Measurements from ENCODE around the gene TUT1.
A peak's percentile ranks its signal among the peaks of the same experiment; 100 is the strongest.

The TUT1 gene

DNA sequence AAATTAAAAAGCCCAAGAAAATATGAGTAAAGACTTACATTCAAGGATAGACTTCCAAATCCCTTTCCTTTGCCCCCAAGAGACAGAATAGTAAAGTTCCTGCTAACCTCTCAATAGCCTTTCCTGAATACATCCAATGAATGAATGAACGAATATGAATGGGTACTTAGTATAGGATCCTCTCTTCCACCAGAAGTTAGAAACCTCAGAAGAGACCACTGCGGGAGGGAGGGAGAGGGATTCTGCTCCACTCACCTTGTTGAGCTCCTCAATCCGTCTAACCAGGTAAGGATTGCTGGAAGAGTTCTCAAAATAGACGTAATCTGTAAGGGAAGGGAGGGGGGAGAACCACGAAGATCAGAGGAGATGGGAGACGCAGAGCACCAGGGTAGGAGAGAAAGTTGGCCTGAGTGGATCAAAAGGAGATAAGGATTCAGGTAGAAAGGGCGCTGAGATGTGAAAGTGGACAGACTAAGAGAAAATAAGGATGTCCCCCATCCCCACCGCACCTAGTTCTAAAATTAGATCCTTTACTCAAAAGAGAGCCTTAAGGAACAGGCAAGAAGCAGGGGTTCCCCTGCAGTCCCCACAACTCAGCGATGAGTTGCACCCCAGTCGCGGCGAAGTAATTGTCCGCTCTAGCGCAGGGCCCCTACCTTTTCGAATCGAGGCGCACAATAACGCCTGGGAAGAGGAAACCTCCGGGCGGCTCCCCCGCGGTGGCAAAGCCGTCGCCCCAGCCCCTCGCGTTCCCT is 9.2 kb upstream of the TUT1 start:
- TF ChIP-seq, protein P1, sequence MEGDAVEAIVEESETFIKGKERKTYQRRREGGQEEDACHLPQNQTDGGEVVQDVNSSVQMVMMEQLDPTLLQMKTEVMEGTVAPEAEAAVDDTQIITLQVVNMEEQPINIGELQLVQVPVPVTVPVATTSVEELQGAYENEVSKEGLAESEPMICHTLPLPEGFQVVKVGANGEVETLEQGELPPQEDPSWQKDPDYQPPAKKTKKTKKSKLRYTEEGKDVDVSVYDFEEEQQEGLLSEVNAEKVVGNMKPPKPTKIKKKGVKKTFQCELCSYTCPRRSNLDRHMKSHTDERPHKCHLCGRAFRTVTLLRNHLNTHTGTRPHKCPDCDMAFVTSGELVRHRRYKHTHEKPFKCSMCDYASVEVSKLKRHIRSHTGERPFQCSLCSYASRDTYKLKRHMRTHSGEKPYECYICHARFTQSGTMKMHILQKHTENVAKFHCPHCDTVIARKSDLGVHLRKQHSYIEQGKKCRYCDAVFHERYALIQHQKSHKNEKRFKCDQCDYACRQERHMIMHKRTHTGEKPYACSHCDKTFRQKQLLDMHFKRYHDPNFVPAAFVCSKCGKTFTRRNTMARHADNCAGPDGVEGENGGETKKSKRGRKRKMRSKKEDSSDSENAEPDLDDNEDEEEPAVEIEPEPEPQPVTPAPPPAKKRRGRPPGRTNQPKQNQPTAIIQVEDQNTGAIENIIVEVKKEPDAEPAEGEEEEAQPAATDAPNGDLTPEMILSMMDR (IDR thresholded peaks at IDR 0.05; ENCODE audit: low read depth, low read length, missing control alignments), result no peak
- H3K4me3 ChIP-seq (ENCODE audit: low read depth, low read length), result peak overlapping the region; percentile 95
- DNase-seq (ENCODE audit: low read depth), result no peak

DNA sequence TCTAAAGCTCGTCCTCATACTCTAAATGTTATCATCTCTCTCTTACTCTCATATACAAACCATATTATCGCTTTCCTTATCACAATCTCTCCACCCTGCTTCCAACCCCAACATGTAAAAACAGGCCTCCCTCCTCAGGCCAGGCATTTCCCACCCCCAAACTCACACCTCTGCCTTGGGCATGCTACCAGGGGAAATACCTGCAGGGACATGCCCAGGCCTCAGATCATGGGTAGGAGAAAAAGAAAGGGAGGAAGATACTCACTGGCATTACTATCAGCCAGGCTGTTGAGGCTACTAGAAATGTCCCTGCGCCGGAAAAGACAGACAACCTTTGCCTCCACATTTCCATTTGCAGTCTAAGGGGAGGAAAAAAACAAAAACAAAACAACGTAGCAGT is 8.6 kb upstream of the TUT1 start:
- TF ChIP-seq, protein P1 (IDR thresholded peaks at IDR 0.05; ENCODE audit: low read depth, low read length, missing control alignments), result no peak
- H3K4me3 ChIP-seq (ENCODE audit: low read depth, low read length), result peak overlapping the region; percentile 95
- no peak for DNase-seq (ENCODE audit: low read depth)

DNA sequence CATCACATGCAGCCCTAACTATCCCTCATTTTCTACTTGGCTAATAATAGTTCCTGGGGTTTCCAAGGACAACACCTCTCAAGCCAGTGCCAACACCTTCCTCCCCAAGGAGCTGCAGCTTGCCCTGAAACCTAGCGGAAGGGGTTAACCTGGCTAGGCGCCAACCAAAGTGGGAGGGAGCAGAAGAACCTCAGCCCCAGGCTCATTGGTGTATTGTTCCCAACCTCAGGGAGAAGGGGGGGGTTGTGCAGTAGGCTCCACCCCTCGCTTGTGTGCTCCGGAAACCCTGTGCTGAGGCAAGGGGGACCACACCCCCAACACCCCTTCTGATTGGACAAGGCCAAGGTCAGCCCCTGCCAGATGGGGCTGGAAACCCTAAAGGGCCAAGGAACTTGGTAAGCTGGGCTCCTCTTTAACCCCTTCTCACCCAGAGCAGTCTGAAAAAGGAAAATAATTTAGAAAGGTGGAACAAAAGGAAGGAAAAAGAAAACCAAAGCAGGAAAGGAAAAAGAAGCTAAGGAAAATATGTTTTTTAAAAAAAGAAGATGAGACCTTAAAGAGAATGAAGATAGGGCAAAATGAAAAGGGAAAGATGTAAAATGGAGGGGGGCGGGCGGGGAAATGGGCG is 7.9 kb upstream of the TUT1 start:
- peak; percentile 99 for DNase-seq (ENCODE audit: low read depth)
- TF ChIP-seq, protein P1 (IDR thresholded peaks at IDR 0.05; ENCODE audit: low read depth, low read length, missing control alignments), result no peak
- peak overlapping the region; percentile 95 for H3K4me3 ChIP-seq (ENCODE audit: low read depth, low read length)

DNA sequence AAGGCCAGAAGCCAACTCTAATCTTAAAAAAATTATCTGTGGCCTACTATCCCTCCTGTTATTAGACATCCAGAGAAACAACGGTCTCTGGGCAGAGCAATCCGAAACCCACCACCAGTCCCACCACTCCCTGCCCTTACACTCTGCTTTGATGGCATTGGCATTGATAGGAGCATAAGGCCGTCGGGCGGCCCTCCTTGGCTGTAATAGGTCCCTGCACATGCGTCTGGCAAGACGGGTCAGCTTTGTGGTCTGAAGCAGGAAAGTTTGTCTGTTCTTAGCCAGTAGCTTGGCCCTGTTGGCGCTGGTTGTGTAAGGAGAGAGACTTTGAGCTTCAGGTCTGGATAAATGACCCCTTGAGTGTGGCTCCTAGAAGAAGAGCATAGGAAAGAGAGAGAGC is 3.8 kb upstream of the TUT1 start:
- TF ChIP-seq, protein P1 (IDR thresholded peaks at IDR 0.05; ENCODE audit: low read depth, low read length, missing control alignments), result no peak
- no peak overlapping the region for H3K4me3 ChIP-seq (ENCODE audit: low read depth, low read length)
- DNase-seq (ENCODE audit: low read depth), result no peak

DNA sequence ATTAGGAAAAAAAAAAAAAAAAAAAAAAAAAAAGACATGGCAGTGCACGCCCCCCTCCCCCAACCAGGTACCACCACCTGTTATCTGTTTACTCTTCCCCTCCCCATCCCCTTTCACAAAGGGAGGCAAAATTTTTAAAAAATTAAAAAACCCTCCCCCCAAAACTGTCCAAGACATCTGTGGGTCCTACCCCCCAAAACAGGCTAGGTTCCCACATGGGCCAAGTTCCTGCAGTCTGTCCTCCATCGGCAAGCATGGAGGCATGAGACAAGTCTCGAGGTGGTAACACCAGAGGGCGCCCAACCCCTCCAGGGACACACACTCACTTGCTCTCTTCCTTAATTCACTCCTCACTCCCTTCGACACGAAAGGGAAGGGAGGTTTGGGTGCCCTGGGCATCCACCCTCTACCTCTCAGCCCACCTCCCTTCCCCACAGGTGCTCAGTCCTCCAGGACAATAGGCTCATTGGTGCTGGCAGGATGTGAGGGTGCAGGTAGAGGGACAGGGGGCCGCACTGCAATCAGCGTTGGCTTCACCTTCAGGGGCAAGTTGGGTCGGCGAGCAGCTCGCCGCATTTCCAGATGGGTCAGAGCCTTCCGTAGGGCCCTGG is 2.2 kb upstream of the TUT1 start:
- TF ChIP-seq, protein P1 (IDR thresholded peaks at IDR 0.05; ENCODE audit: low read depth, low read length, missing control alignments), result peak; percentile 79
- H3K4me3 ChIP-seq (ENCODE audit: low read depth, low read length), result no peak overlapping the region
- DNase-seq (ENCODE audit: low read depth), result no peak

DNA sequence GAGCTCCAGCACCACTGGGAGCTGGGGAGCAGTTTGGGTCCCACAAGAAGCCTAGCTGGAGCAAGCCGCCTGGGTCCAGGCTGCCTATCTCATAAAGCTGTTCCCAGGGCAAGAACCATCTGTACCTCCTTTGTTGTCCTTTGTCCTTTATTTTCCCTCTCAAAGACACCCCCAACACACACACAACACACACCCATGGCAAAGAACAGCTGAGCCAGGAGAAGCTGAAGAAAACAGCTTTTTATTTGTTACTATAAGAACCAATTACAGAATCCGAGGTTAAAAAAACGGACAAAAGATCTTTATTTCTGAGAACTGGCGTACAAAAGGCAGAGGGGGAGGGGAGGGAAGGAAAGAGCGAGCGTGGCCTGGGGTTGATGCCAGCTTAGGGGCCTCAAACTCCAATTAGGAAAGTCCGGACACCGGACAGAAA is 1.7 kb upstream of the TUT1 start:
- no peak for DNase-seq (ENCODE audit: low read depth)
- H3K4me3 ChIP-seq (ENCODE audit: low read depth, low read length), result no peak overlapping the region
- TF ChIP-seq, protein P1 (IDR thresholded peaks at IDR 0.05; ENCODE audit: low read depth, low read length, missing control alignments), result no peak

Measured in GM12864 (cell line).